K562 (cell line): ENCODE data around the gene C17orf50. TPM values are rescaled to one million over a fixed set of nuclear protein-coding genes. Genes with fewer than 3 reads are reported as not detected.
A peak's percentile ranks its signal among the peaks of the same experiment; 100 is the strongest.

Source experiments
- ARID1B ChIP-seq: fragments of 450-650 bp; IDR thresholded peaks from 2 replicates; pipeline ENCODE4 v1.6.1; 2016; ENCODE audit warnings: antibody characterized with exemption, mild to moderate bottlenecking, inconsistent platforms
- ATF7 ChIP-seq: fragments of 450-650 bp; IDR thresholded peaks from 2 replicates; pipeline ENCODE4 v1.7.1; 2014; ENCODE audit warnings: mild to moderate bottlenecking, moderate library complexity
- ELF4 ChIP-seq: fragments of 450-650 bp; formaldehyde crosslinking; IDR thresholded peaks from 2 replicates; pipeline ENCODE4 v1.4.0; 2022; ENCODE audit warnings: missing genetic modification characterization
- GTF2E2 ChIP-seq: fragments of 200-800 bp; sonication (Bioruptor generic); IDR thresholded peaks from 2 replicates; pipeline ENCODE4 v1.6.1; 2016; ENCODE audit warnings: missing genetic modification characterization, missing compliant biosample characterization
- HLTF ChIP-seq: fragments of 450-650 bp; IDR thresholded peaks from 2 replicates; pipeline ENCODE4 v1.6.1; 2016
- KDM1A ChIP-seq, 2 experiments: fragments of 450-650 bp; IDR thresholded peaks; 2 replicates each; pipeline ENCODE4 v1.6.1; 2016; ENCODE audit warnings: mild to moderate bottlenecking in 2 of 2
- MTA1 ChIP-seq: fragments of 450-650 bp; IDR thresholded peaks from 2 replicates; pipeline ENCODE4 v1.6.1; 2017; ENCODE audit warnings: borderline replicate concordance
- MYNN ChIP-seq, 2 experiments: sonication (generic); formaldehyde crosslinking in 1 of 2; IDR thresholded peaks; 2 replicates each; pipeline versions ENCODE4 v1.5.0 to v1.6.1; 2016 to 2020; ENCODE audit warnings: antibody characterized with exemption in 1 of 2, missing genetic modification reagents in 1 of 2
- PTBP1 ChIP-seq: fragments of 200-400 bp; formaldehyde crosslinking; IDR thresholded peaks from 2 replicates; pipeline ENCODE4 v1.6.1; 2017; ENCODE audit warnings: low read depth, low read length
- PYGO2 ChIP-seq: fragments of 450-650 bp; IDR thresholded peaks from 2 replicates; pipeline ENCODE4 v1.6.1; 2016; ENCODE audit warnings: mild to moderate bottlenecking, missing genetic modification characterization, moderate library complexity, missing compliant biosample characterization
- RCOR1 ChIP-seq, 2 experiments: IDR thresholded peaks; 2 replicates each; pipeline ENCODE4 v1.6.1; 2012; ENCODE audit warnings: low read depth in 2 of 2, low read length in 2 of 2, borderline replicate concordance in 1 of 2, improper control_type of control experiment in 1 of 2
- RFX5 ChIP-seq: IDR thresholded peaks from 2 replicates; pipeline ENCODE4 v1.6.1; 2011; ENCODE audit warnings: low read depth, mild to moderate bottlenecking, improper control_type of control experiment, low read length
- SAFB ChIP-seq: fragments of 200-400 bp; formaldehyde crosslinking; IDR thresholded peaks from 2 replicates; pipeline ENCODE4 v1.6.1; 2017; ENCODE audit warnings: low read depth, low read length, borderline replicate concordance
- THRAP3 ChIP-seq: fragments of 450-650 bp; IDR thresholded peaks from 2 replicates; pipeline ENCODE4 v1.6.1; 2016; ENCODE audit warnings: mild to moderate bottlenecking, inconsistent platforms, borderline replicate concordance
- ZEB2 ChIP-seq: fragments of 450-650 bp; IDR thresholded peaks from 2 replicates; pipeline ENCODE4 v1.6.1; 2016
- ZNF224 ChIP-seq: sonication (generic); formaldehyde crosslinking; IDR thresholded peaks from 2 replicates; pipeline ENCODE4 v1.8.0; 2022; ENCODE audit warnings: mild to moderate bottlenecking, missing genetic modification reagents
- polyA plus RNA-seq, 8 experiments: library from polyadenylated mRNA; depleted of rRNA in 4 of 8; stranded (reverse) in 5 of 8; unstranded in 3 of 8; fragments of >200 nt; fragmentation: Nextera tagmentation in 2 of 8; fragmentation: Illumina TruSeq in 1 of 8; extraction: Ambion mirVana in 2 of 8; extraction: Trizol in 1 of 8; gene quantifications; 2 replicates each; pipeline versions ENCODE4 v1.2.1 to v1.2.3, GENCODE V29; 2011 to 2014; ENCODE audit warnings: inconsistent platforms in 1 of 8, missing spikeins in 1 of 8
- total RNA-seq, 7 experiments: library from RNA; depleted of rRNA in 6 of 7; stranded (reverse); fragments of >200 nt in 6 of 7; fragmentation: Illumina TruSeq in 2 of 7; extraction: Trizol in 2 of 7; gene quantifications; 2 replicates each; pipeline versions ENCODE4 v1.2.1 to v1.2.3, GENCODE V29; 2011 to 2021; ENCODE audit warnings: low replicate concordance in 1 of 7
- TF ChIP-seq, protein P1 (sequence below), 2 experiments: fragments of 450-650 bp in 1 of 2; IDR thresholded peaks; 2 replicates each; pipeline ENCODE4 v1.6.1; 2011 to 2017; ENCODE audit warnings: low read depth in 2 of 2, antibody characterized with exemption in 1 of 2, borderline replicate concordance in 1 of 2, low read length in 1 of 2, mild to moderate bottlenecking in 1 of 2, mixed read lengths in 1 of 2; ENCODE audit not compliant: control insufficient read depth in 1 of 2
- TF ChIP-seq, protein P2 (sequence below), 2 experiments: fragments of 450-650 bp in 1 of 2; sonication (generic) in 1 of 2; formaldehyde crosslinking in 1 of 2; IDR thresholded peaks in 1 of 2; conservative IDR thresholded peaks in 1 of 2; 2 replicates each; pipeline versions ENCODE4 v1.6.1 to v1.8.1; 2016 to 2023; ENCODE audit warnings: mild to moderate bottlenecking in 2 of 2, moderate library complexity in 2 of 2, inconsistent platforms in 1 of 2, missing genetic modification reagents in 1 of 2
- TF ChIP-seq, protein P3 (sequence below): fragments of 450-650 bp; formaldehyde crosslinking; IDR thresholded peaks from 2 replicates; pipeline ENCODE4 v1.4.0; 2022; ENCODE audit warnings: mild to moderate bottlenecking, moderate library complexity
- TF ChIP-seq, protein P4 (sequence below): fragments of 450-650 bp; formaldehyde crosslinking; IDR thresholded peaks from 2 replicates; pipeline ENCODE4 v1.4.0; 2022; ENCODE audit warnings: missing genetic modification characterization

C17orf50 gene
- total and polyA plus RNA-seq, 9 of the 15 experiments (the other 6 are each of a cell fraction or from before 2014, with no cell fraction given), result not detected

DNA sequence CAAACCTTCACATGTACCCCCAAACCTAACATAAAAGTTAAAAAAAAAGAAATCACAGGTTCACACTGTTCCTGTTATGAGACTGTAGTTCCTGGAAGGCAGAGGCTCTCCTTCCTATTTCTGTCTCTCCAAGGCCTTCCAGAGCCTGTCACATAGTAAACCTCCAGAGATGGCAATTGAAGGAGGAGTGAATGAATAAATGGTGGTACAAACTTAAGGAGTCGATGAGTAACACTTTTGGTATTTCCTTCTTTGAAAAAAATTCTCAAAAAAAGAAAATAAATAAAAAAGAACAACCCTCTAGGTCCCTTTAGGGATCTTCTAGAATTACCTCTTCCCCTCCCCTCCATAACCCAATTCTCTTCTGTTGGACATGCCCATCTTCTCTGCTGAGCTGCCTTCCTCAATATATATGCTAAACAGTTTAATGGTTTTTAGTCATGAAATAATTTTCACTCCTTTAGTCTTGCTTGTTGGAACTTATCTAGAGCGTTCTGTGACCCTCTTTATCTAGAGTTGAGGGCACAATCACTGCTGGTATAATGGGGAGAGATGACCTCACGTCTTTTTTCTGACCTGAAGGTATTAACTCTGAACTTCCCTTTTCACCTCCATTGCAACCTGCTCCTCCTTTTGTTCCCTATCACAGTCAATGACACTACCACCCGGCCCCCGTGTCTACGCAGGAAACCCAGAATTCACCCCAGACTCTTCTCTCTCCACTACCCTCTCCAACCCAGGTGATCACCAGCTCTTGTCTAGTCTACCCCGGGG is 46.9 kb downstream of the C17orf50 start (continued):
- TF ChIP-seq, protein P1, sequence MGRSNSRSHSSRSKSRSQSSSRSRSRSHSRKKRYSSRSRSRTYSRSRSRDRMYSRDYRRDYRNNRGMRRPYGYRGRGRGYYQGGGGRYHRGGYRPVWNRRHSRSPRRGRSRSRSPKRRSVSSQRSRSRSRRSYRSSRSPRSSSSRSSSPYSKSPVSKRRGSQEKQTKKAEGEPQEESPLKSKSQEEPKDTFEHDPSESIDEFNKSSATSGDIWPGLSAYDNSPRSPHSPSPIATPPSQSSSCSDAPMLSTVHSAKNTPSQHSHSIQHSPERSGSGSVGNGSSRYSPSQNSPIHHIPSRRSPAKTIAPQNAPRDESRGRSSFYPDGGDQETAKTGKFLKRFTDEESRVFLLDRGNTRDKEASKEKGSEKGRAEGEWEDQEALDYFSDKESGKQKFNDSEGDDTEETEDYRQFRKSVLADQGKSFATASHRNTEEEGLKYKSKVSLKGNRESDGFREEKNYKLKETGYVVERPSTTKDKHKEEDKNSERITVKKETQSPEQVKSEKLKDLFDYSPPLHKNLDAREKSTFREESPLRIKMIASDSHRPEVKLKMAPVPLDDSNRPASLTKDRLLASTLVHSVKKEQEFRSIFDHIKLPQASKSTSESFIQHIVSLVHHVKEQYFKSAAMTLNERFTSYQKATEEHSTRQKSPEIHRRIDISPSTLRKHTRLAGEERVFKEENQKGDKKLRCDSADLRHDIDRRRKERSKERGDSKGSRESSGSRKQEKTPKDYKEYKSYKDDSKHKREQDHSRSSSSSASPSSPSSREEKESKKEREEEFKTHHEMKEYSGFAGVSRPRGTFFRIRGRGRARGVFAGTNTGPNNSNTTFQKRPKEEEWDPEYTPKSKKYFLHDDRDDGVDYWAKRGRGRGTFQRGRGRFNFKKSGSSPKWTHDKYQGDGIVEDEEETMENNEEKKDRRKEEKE (IDR thresholded peaks at IDR 0.05; ENCODE audit: borderline replicate concordance in 1 of 2, control insufficient read depth in 1 of 2, low read depth in 2 of 2, low read length in 1 of 2), result no peak
- TF ChIP-seq PYGO2 (tag) (no peak), PTBP1 (no peak), ATF7 (peak; percentile 13; the same call in 1 of the 2 replicates), KDM1A (IDR thresholded peaks at IDR 0.05) (peak in 1 of 2 experiments; percentile 32; a peak in 2 of 4 replicates), ZNF224 (no peak), THRAP3 (no peak), ARID1B (0 out of 2 replicates have a peak, but pooled peaks have one; percentile 5), ELF4 (no peak), GTF2E2 (tag) (no peak), MTA1 (no peak), HLTF (no peak), SAFB (no peak), RCOR1 (IDR thresholded peaks at IDR 0.05; ENCODE audit: borderline replicate concordance in 1 of 2, low read depth in 2 of 2, low read length in 2 of 2) (peak in 1 of 2 experiments; percentile 91; a peak in 2 of 4 replicates), MYNN (IDR thresholded peaks at IDR 0.05) (no peak), MYNN (CRISPR knock-in tag; IDR thresholded peaks at IDR 0.05) (no peak), RFX5 (no peak), ZEB2 (peak; percentile 57)
- TF ChIP-seq, protein P2, sequence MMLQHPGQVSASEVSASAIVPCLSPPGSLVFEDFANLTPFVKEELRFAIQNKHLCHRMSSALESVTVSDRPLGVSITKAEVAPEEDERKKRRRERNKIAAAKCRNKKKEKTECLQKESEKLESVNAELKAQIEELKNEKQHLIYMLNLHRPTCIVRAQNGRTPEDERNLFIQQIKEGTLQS (IDR thresholded peaks at IDR 0.05), result peak; percentile 6; the same call in 1 of the 2 replicates
- TF ChIP-seq, protein P2 (CRISPR knock-in tag; conservative IDR thresholded peaks at IDR 0.05), result no peak
- TF ChIP-seq, protein P3, sequence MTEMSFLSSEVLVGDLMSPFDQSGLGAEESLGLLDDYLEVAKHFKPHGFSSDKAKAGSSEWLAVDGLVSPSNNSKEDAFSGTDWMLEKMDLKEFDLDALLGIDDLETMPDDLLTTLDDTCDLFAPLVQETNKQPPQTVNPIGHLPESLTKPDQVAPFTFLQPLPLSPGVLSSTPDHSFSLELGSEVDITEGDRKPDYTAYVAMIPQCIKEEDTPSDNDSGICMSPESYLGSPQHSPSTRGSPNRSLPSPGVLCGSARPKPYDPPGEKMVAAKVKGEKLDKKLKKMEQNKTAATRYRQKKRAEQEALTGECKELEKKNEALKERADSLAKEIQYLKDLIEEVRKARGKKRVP (CRISPR knock-in tag), result no peak
- TF ChIP-seq, protein P4, sequence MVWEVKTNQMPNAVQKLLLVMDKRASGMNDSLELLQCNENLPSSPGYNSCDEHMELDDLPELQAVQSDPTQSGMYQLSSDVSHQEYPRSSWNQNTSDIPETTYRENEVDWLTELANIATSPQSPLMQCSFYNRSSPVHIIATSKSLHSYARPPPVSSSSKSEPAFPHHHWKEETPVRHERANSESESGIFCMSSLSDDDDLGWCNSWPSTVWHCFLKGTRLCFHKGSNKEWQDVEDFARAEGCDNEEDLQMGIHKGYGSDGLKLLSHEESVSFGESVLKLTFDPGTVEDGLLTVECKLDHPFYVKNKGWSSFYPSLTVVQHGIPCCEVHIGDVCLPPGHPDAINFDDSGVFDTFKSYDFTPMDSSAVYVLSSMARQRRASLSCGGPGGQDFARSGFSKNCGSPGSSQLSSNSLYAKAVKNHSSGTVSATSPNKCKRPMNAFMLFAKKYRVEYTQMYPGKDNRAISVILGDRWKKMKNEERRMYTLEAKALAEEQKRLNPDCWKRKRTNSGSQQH, result no peak
